Upper lobe of left lung (tissue), 6 donors: ENCODE measurements around the gene TFR2. TPM values are rescaled to one million over a fixed set of nuclear protein-coding genes. Genes with fewer than 3 reads are reported as not detected.

Experiments used
- ATAC-seq, 2 donors: fragments of 200-7000 bp; cut with Tn5 transposase; one replicate each; pipeline ENCODE4 v1.9.1; 2022; ENCODE audit warnings: mild to moderate bottlenecking in 2 of 2, moderate library complexity in 2 of 2; ENCODE audit not compliant: low FRiP score in 2 of 2
- DNase-seq, 2 donors: peaks; one replicate each; pipeline ENCODE4 v3.0.0-alpha.2; 2019 to 2020
- H3K27ac ChIP-seq, 4 donors: fragments of 200-600 bp; sonication (generic); one replicate each; pipeline ENCODE4 v1.5.1; 2016 to 2019
- H3K27me3 ChIP-seq, 4 donors: fragments of 200-600 bp; sonication (generic); one replicate each; pipeline ENCODE4 v1.5.1; 2017 to 2019
- H3K36me3 ChIP-seq, 4 donors: fragments of 200-600 bp; sonication (generic); one replicate each; pipeline ENCODE4 v1.5.1; 2016 to 2019
- H3K4me1 ChIP-seq, 4 donors: fragments of 200-600 bp; sonication (generic); one replicate each; pipeline ENCODE4 v1.5.1; 2018 to 2019
- H3K4me3 ChIP-seq, 4 donors: fragments of 200-600 bp; sonication (generic); one replicate each; pipeline ENCODE4 v1.5.1; 2017 to 2019; ENCODE audit warnings: mild to moderate bottlenecking in 2 of 4, moderate library complexity in 1 of 4
- H3K9me3 ChIP-seq, 4 donors: fragments of 200-600 bp; sonication (generic); one replicate each; pipeline ENCODE4 v1.5.1; 2018 to 2019
- EP300 ChIP-seq, 4 donors: sonication (generic); formaldehyde crosslinking; IDR thresholded peaks; one replicate each; pipeline ENCODE4 v1.5.1; 2017; ENCODE audit warnings: antibody characterized with exemption in 4 of 4, control low read depth in 2 of 4
- POLR2A ChIP-seq, 4 donors: fragments of 450-650 bp; IDR thresholded peaks; one replicate each; pipeline ENCODE4 v1.5.1; 2016 to 2017; ENCODE audit warnings: antibody characterized with exemption in 4 of 4, mild to moderate bottlenecking in 2 of 4
- POLR2AphosphoS5 ChIP-seq, 2 donors: sonication (generic); formaldehyde crosslinking; IDR thresholded peaks; one replicate each; pipeline ENCODE4 v1.5.1; 2017; ENCODE audit warnings: antibody characterized with exemption in 2 of 2
- WGBS, 2 donors: methylation state at CpG; one replicate each; pipeline ENCODE4 v1.1.5; 2017 to 2018; 5-methylcytosine and 5-hydroxymethylcytosine counted together
- total RNA-seq, 6 donors: library from RNA; depleted of rRNA in 4 of 6; stranded (reverse); fragments of >200 nt in 4 of 6; gene quantifications; one replicate each; pipeline versions ENCODE4 v1.1.0 to v1.2.1, GENCODE V29; 2016 to 2021
- TF ChIP-seq, protein P1 (sequence below), 6 experiments: fragments of 450-650 bp in 4 of 6; fragments of 200-600 bp in 2 of 6; sonication (generic) in 2 of 6; IDR thresholded peaks; one replicate each; pipeline ENCODE4 v1.5.1; 2016 to 2019; ENCODE audit warnings: antibody characterized with exemption in 6 of 6
- donor health status: DM: no; HTN: no; CAD: no; lungs with moderate emphysema.
- donor health status: DM: no; HTN: yes; CAD: no; lungs with severe emphysema.

Gene TFR2
- total RNA-seq, 6 donors from 2014 or later: 0.20 to 2.1 (median 0.89) TPM; not detected in 1

DNA sequence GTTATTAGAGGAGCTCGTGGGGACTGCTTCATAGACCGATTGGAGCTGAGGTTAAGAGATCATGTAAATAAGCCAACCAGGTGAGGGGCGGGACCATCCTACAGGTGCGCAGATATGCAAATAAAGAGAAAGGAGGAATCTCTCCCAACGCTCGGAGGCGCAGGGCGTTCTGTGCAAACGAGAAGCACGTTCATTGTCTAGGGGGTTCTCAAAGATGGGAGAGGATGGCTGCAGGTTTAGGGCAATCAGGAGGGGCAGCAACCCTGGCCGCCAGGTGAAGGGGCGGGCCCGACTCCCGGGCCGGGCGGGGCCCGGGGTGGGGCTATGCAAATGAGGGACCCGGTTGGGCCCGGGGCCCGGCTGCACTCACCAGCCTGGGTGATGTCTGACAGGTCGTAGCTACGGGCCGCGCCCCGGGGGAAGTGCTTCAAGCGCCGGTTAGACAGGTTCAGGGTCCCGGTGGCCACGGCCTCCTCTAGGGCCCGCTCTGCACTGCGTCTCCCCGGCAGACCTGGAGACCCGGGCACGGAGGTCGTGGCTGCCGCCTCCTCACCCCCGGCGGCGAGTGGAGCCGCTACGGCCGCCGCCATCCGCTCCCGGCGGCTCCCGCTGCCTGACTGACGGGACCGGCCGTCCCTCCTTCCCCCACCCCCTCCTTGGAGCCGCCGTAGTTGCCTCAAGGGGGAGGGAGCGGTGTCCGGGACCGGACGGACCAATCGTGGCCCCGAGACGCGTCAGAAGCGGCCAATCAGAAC lies 55.7 kb downstream of the TFR2 start, which contains the start of gene LRCH4:
Gene LRCH4 (minus strand): TSS at position 619 of the 755 bp plus-strand sequence. CDS start 29 bp downstream, at position 590.
- WGBS, 2 donors: 0% methylated on average over 17 to 24 of the region's 61 CpGs
- Histone ChIP-seq H3K36me3 (peaks cover 14 to 20% (median 17%) of the 10 kb centered on the region in 4 donors), H3K4me3 (peak within 1 kb of the TSS; percentile 85 to 98 (median 88)), H3K27ac (peak within 1 kb of the TSS; percentile 96 to 100 (median 98)), H3K27me3 (no peaks in the 10 kb centered on the region), H3K4me1 (peaks cover 34 to 64% (median 48%) of the 10 kb centered on the region in 4 donors), H3K9me3 (no peaks in the 10 kb centered on the region)
- TF ChIP-seq POLR2AphosphoS5 (IDR thresholded peaks at IDR 0.05) (peak; percentile 99), POLR2A (IDR thresholded peaks at IDR 0.05) (peak; percentile 98 to 100 (median 99)), EP300 (IDR thresholded peaks at IDR 0.05) (peak in 1 of 4 donors; percentile 90)
- TF ChIP-seq, protein P1, sequence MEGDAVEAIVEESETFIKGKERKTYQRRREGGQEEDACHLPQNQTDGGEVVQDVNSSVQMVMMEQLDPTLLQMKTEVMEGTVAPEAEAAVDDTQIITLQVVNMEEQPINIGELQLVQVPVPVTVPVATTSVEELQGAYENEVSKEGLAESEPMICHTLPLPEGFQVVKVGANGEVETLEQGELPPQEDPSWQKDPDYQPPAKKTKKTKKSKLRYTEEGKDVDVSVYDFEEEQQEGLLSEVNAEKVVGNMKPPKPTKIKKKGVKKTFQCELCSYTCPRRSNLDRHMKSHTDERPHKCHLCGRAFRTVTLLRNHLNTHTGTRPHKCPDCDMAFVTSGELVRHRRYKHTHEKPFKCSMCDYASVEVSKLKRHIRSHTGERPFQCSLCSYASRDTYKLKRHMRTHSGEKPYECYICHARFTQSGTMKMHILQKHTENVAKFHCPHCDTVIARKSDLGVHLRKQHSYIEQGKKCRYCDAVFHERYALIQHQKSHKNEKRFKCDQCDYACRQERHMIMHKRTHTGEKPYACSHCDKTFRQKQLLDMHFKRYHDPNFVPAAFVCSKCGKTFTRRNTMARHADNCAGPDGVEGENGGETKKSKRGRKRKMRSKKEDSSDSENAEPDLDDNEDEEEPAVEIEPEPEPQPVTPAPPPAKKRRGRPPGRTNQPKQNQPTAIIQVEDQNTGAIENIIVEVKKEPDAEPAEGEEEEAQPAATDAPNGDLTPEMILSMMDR (IDR thresholded peaks at IDR 0.05): peak in 3 of 6 experiments; percentile 17 to 30 (median 28)
- DNase-seq (peak; percentile 77 to 94), ATAC-seq (peak; percentile 20 to 32)

DNA sequence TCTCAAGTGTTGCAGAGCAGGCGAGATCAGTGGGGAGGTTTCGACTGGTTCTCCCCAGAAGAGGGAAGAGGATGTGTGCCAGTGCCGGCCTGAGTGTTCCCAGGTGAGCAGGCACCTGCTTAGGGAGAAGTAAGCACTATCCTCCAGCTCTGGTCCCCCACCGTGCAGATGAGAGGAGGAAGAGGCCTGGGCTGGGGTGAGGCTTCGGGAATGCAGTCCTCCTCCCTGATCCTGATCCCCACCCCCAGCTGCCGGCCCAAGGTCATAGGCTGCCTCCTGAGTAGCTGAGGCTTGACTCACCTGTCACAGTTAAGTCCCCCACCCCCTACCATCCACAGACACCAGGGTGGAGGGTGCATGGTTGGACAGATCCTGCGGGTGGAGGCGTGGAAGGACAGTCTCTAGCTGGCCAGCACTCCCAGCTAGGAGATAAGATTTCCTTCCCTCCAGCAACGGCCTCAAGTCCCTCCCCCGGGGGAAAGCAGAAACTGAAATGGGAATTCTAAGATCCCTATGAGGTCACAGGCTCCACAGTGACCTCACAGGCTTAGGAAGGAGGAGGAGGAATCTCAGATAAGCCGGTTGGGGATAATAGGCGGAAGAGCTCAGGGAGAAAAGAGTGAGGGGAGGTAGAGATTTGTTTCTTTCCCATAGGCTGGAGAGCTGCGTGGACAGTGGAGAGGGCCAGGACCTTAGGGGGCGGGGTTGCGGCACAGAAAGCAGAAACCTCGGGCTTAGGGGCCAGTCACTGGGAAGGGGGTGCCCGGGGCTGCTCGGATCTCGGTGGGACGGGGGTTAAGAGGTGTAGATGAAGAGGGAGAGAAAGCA lies 56.5 kb downstream of the TFR2 start:
- Histone ChIP-seq H3K36me3 (peaks cover 14 to 27% (median 22%) of the 10 kb centered on the region in 4 donors), H3K27ac (peak overlapping the region; percentile 96 to 100 (median 98)), H3K4me1 (peaks cover 34 to 59% (median 45%) of the 10 kb centered on the region in 4 donors), H3K27me3 (no peaks in the 10 kb centered on the region), H3K9me3 (no peaks in the 10 kb centered on the region), H3K4me3 (peak overlapping the region; percentile 85 to 98 (median 88))
- TF ChIP-seq POLR2AphosphoS5 (IDR thresholded peaks at IDR 0.05): peak in 1 of 2 donors; percentile 37
- TF ChIP-seq, protein P1 (IDR thresholded peaks at IDR 0.05): no peak
- peak in 1 of 4 donors; percentile 4 for TF ChIP-seq POLR2A (IDR thresholded peaks at IDR 0.05)
- DNase-seq: peak in 1 of 2 donors; percentile 69
- 1 to 2% methylated on average over 18 to 19 of the region's 20 CpGs for WGBS, 2 donors
- no peak for ATAC-seq

DNA sequence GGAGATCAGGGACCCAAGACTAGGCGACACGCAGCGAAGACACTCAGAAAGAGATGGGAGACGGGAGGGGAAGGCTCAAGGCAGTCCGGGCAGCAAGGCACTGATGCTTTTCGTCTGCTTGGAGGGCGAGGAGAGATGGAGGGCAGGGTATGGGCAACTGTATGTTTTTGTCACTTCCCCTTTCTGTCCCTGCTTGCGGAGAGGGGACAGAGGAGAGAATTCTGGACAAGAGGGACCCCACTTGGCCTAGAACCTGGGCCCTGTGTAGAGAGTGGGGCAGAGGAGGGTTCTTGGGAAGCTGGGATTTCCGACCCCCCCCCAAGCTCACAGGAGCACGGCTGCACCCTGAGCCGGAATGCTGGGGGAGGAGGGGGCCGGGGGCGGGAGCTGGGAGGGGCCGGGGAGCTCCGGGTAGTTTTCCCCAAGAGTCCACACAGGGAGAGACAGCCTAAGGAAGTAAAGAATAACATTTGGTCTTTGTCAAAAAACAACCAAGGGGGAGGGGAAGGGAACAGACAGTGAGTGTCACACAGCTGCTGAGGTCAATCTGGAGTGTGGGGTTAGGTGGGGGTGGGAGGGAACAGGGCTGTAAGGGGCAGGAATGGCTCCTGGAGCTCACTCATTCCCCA lies 57.2 kb downstream of the TFR2 start:
- no peak for TF ChIP-seq POLR2A (IDR thresholded peaks at IDR 0.05)
- peak in 1 of 2 donors; percentile 51 for TF ChIP-seq POLR2AphosphoS5 (IDR thresholded peaks at IDR 0.05)
- Histone ChIP-seq H3K27me3 (no peaks in the 10 kb centered on the region), H3K9me3 (no peaks in the 10 kb centered on the region), H3K4me3 (peak overlapping the region; percentile 85 to 98 (median 88)), H3K27ac (peak overlapping the region; percentile 96 to 100 (median 98)), H3K36me3 (peaks cover 14 to 34% (median 29%) of the 10 kb centered on the region in 4 donors), H3K4me1 (peaks cover 34 to 59% (median 45%) of the 10 kb centered on the region in 4 donors)
- ATAC-seq (peak in 1 of 2 donors; percentile 0), DNase-seq (peak in 1 of 2 donors; percentile 53)
- 10 to 16% methylated on average over 15 of the region's 15 CpGs for WGBS, 2 donors

DNA sequence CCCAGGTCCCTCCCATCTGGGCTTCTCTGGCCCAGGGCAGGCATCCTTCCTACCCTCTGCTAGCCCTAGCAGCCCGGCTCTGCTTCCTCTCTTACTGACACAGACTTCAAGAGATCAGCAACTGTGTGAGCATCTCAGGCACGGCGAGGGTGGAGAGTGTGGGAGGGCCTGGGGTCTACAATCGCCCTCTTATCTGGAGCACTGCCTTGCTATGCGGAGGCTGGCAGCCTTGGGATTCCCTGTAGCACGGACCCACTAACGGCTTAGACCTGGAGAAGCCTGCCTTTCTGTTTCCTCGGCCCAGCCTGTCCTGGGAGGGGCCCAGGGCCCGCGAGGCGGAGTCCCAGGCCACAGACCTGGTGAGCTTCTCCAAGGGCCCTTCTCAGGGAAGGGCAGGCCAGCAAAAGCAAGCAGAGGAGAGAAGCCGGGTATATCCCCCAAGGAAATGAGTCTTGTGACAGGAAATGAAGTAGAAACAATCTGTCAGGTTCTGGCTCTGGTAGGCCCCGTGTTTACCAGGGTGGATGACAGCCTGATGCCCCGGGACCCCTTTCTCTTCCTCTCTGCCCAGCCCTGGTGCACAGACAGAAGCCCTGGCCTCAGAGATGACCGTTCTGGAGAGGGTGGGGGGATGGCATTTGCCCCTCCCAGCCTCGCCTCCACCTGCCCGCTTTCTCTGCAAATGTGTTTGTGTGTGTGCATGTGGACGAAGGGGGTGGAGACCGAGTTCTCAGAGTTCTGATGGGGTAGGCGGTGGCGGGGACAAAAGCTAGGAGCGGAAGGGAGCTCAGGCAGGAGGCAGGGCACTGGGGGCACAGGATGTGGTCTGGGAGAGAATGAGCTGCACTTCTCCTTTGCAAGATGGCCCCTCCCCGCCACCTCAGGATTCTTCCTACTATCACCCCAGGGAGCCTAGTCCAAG lies 58.0 kb downstream of the TFR2 start:
- TF ChIP-seq EP300 (IDR thresholded peaks at IDR 0.05) (no peak), POLR2AphosphoS5 (IDR thresholded peaks at IDR 0.05) (no peak), POLR2A (IDR thresholded peaks at IDR 0.05) (peak in 1 of 4 donors; percentile 50)
- no peaks in the 10 kb centered on the region for H3K9me3 ChIP-seq
- H3K4me1 ChIP-seq: peaks cover 34 to 59% (median 45%) of the 10 kb centered on the region in 4 donors
- 8 to 12% methylated on average over 15 to 23 of the region's 23 CpGs for WGBS, 2 donors
- no peak for ATAC-seq
- peak overlapping the region in 3 of 4 donors; percentile 85 to 98 (median 87) for H3K4me3 ChIP-seq
- DNase-seq: peak; percentile 86 to 88
- H3K27ac ChIP-seq: peak overlapping the region; percentile 96 to 100 (median 98)
- H3K36me3 ChIP-seq: peaks cover 21 to 42% (median 37%) of the 10 kb centered on the region in 4 donors
- no peaks in the 10 kb centered on the region for H3K27me3 ChIP-seq
